ENCODE data around the gene ABCA10. TPM values are rescaled to one million over a fixed set of nuclear protein-coding genes. Genes with fewer than 3 reads are reported as not detected.
"Not testable (repeated sequence)": the region's sequence is repeated elsewhere in the genome, so short reads cannot be mapped to it uniquely, and the experiment has no call there.

ABCA10 gene, protein sequence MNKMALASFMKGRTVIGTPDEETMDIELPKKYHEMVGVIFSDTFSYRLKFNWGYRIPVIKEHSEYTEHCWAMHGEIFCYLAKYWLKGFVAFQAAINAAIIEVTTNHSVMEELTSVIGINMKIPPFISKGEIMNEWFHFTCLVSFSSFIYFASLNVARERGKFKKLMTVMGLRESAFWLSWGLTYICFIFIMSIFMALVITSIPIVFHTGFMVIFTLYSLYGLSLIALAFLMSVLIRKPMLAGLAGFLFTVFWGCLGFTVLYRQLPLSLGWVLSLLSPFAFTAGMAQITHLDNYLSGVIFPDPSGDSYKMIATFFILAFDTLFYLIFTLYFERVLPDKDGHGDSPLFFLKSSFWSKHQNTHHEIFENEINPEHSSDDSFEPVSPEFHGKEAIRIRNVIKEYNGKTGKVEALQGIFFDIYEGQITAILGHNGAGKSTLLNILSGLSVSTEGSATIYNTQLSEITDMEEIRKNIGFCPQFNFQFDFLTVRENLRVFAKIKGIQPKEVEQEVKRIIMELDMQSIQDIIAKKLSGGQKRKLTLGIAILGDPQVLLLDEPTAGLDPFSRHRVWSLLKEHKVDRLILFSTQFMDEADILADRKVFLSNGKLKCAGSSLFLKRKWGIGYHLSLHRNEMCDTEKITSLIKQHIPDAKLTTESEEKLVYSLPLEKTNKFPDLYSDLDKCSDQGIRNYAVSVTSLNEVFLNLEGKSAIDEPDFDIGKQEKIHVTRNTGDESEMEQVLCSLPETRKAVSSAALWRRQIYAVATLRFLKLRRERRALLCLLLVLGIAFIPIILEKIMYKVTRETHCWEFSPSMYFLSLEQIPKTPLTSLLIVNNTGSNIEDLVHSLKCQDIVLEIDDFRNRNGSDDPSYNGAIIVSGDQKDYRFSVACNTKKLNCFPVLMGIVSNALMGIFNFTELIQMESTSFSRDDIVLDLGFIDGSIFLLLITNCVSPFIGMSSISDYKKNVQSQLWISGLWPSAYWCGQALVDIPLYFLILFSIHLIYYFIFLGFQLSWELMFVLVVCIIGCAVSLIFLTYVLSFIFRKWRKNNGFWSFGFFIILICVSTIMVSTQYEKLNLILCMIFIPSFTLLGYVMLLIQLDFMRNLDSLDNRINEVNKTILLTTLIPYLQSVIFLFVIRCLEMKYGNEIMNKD (N-terminal part only)
- 9.5 TPM for polyA plus RNA-seq (ENCODE audit: insufficient read length)

DNA sequence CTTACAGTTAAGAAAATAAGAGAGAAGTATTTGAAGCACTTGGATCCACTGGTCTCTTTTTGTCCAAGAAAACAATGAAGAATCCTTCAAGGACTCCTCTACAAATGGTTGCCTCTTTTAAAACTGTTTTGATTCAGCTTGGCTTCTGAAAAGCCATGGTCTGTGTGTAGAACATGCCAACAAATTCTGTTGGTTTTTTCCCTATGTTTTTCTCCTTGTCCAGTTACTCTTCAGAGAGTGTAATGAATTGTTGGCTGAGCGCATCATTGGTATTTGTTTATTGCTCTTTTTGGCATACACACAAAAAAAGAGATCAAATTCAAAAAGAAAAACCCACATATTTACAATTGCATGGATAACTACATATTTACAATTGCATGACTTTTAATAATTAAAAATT is at the start of gene ABCA10:
Gene ABCA10 (minus strand): TSS at position 249 of the 400 bp plus-strand sequence. CDS start 3,466 bp downstream, outside the sequence.
- DNase-seq (ENCODE audit: low read depth): no peak

DNA sequence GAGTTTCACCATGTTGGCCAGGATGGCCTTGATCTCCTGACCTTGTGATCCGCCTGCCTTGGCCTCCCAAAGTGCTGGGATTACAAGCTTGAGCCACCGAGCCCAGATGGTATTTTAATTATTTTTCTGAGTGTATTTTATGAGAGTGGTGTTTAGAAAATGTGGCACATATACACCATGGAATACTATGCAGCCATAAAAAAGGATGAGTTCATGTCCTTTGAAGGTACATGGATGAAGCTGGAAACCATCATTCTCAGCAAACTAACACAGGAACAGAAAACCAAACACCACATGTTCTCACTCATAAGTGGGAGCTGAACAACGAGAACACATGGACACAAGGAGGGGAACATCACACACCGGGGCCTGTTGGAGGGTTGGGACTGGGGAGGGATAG is 47.7 kb upstream of the ABCA10 start:
- not testable (repeated sequence) for DNase-seq (ENCODE audit: low read depth)

DNA sequence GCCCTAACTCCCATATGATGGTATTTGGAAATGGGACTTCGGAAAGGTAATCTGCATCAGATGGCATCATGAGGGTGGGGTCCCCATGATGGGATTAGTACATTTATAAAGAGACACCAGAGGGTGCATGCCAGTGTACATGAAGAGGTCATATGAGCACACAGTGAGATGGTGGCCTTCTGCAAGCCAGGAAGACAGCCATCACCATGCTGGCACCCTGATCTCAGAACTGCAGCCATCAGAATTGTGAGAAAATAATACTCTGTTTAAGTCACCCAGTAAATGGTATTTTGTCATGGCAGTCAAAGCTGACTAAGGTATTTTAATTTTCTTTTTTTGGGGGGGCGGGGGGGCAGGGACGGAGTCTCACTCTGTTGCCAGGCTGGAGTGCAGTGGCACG is 47.1 kb upstream of the ABCA10 start:
- DNase-seq (ENCODE audit: low read depth): no peak

DNA sequence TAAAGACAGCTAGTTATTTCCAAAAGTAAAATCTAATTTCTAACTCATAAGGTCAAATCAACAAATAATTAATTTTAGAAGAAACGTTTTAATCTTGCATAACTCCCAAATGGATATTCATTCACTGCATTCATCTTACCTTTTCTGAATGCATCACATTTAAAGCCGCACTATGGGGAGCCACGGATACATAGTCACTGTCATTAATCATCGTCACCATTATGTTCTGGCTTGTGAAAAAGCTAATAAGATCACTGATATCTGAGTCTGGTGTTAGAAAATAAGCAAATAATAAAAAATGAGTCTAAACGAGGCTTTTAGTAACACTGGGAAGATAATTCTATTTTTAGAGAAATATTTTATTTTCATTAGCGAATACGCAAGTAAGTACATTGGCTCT is 42.4 kb upstream of the ABCA10 start:
- DNase-seq (ENCODE audit: low read depth): no peak

DNA sequence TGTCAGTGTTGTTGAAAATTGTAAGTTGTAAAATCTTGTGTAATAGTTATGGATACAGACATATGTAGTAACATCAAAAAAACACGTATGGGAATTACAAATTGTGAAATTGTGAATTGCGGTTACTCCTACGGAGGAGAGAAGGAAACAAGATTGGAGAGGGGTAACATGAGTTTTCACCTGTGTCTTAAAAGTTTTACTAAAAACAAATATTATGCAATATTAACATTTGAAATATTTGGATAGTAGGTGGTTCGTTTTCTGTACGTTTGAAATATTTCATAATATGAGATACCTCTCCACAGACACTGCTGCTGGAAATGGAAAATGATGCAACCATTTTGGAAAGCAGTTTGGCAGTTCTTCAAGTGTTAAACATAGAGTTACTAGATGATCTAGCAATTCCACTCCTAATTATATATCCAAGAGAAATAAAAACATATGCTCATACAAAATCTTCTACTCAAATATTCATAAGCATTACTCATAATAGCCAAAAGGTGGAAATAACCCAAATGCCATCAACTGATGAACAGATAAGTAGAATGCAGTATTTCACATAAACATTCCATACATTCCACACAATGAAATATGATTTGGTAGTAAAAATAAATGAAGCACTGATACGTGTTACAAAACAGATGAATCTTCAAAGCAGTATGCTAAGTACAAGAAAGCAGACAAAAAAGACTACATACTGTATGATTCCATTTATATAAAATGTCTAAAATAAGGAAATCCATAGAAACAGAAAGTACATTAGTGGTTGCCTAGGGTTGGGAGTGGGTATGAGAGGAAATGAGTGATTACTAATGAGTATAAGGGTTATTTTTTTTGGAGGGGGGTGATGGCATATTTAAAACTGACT is 40.7 kb upstream of the ABCA10 start:
- DNase-seq (ENCODE audit: low read depth): no peak

DNA sequence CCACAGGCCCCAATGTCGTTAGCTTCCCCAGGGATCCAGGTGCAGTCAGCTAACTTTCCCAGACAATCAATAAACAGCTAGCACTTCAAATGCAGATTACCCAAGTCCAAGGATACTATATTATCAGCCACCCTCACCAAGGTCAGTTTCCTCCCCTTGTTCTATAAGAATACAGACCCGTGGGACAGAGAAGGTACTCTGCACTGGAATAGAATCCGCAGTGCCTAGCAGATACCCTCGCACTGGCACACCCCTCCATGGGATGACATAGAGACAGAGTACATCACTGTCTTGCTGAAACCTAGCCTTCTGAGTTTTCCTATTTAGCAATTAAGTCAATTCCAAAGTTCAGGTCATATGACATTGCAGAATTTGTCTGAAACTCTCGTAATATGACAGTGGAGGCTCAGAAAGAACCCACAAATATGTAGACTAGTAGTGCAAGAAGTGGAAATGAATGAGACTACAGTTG is 40.0 kb upstream of the ABCA10 start:
- DNase-seq (ENCODE audit: low read depth): no peak

DNA sequence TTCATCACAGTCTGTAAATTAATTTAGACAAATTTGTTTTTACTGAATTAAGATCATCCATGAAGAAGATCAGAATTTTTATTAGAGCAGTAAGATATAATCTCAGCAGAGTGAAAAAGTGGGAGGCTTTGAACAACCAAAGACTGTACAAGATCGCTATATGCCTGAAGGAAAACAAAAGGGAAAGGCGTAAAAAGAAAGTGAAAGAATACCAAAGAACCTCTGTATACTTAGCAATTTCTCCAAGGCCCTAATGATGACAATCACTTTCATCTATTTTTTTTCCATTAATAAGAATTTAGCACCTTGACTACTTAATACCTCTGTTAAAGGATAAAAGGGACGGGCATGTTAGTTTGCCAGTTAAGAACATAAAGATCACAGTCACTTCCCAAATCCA is 38.6 kb upstream of the ABCA10 start:
- DNase-seq (ENCODE audit: low read depth): no peak

DNA sequence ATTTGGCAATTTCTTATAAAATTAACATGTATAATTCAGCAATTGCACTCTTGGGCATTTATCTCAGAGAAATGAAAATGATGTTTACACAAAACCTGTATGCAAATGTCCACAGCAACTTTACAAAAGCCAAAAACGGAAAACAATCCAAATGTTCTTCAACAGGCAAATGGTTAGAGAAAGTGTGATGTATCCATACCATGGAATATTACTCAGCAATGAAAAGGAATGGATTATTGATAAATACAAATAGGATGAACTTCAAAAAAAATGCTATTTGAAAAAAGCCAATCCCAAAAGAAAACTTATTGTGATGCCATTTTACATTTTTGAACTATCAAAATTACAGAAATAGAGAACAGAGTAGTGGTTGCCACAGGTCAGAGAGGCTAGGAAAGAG is 37.2 kb upstream of the ABCA10 start:
- DNase-seq (ENCODE audit: low read depth): no peak

DNA sequence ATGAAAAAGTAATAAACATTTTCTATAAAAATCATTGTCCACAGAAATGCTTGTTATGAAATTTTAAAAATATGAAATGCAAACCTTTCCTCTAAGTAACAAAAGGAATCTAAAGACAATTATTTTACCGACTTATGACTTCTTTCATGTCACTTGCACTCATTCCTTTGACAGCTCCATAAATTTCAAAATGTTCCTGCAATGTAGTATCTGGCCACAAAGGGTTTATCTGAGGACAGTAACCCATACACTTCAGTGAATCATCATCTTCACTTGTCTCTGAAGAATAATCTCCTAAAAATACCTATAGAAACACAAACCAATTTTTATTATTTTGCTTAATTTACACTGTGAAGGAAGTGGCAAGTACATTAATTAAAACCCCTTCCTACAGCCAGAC is 25.6 kb upstream of the ABCA10 start:
- no peak for DNase-seq (ENCODE audit: low read depth)

DNA sequence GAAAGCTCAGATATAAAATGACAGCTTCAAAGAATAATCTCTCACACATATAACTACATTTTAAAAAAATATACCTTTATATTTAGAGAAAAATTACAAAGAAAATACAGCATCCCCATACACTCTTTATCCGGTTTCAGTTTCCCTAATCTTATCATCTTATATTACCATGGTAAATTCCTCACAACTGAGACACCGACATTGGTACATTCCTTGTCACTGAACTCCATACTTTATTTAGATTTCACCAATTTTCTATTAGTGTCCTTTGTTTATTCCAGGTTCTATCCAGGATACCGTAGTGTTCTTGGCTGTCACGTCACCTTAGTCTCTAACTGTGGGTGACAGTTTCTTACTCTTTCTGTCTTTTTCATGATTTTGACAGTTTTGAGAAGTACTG is 22.0 kb upstream of the ABCA10 start:
- no peak for DNase-seq (ENCODE audit: low read depth)

DNA sequence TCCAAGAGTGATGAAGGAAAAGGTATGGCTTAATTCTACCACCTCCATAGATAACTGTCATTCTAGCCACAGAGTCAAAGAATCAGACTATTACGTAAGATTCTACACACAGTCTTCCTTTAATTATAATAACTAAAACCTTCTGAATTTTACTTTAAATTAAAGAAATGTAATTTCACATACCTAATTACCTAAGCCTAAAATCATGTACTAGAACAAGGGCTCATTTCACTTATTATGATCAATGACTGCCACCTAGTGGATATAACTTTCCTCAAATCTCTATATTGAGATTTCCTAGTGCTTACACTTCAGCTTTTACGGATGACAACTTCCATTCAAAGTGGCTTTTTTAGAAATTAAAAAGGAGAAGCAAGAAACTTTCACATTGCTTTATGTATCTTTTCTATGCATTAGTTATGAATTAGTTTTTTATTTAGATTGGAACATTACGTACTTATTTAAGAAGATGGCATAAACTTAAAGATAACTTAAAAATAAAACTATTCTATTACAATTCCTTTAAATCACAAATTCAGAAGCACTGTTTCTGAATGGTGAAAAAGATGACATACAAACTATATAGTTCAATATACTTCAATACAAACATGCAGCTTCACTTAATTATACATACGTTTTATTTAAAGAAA is 18.2 kb upstream of the ABCA10 start:
- DNase-seq (ENCODE audit: low read depth): no peak

DNA sequence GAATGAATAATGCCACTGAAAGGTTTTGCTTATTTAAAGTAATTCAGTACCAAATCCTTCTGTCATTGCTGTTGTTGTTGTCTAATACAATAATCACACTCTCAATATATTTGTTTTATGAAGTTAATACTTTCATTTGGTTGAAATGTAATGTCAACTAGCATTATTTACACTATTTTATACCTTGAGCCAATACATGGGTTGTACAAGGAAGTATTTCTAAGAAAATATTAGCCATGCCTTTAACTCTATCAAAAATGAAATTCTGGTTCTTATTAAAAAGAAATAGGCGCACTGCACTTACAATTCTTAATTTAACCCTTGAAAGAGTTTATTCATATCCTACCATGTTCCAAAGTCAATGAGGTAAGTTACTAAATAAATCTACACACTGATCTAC is 17.6 kb upstream of the ABCA10 start:
- no peak for DNase-seq (ENCODE audit: low read depth)

DNA sequence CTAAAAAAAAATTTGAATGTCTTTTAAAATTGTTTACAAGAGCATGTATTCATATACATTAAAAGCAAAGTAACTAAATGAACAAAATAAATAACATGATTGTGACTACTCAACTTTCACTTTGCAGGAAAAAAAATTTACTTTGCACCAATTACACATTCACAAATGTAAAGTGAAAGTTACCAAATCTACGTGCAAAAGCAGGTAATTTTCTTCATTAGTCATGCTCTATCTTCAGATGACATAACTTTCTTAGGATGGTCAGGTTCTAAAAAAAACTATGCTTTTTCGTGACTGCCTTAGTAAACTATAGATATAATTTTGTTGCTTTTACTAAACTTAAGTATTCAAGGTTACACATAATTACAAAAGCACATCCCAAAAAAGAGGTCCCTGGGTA is 17.0 kb upstream of the ABCA10 start:
- DNase-seq (ENCODE audit: low read depth): no peak

DNA sequence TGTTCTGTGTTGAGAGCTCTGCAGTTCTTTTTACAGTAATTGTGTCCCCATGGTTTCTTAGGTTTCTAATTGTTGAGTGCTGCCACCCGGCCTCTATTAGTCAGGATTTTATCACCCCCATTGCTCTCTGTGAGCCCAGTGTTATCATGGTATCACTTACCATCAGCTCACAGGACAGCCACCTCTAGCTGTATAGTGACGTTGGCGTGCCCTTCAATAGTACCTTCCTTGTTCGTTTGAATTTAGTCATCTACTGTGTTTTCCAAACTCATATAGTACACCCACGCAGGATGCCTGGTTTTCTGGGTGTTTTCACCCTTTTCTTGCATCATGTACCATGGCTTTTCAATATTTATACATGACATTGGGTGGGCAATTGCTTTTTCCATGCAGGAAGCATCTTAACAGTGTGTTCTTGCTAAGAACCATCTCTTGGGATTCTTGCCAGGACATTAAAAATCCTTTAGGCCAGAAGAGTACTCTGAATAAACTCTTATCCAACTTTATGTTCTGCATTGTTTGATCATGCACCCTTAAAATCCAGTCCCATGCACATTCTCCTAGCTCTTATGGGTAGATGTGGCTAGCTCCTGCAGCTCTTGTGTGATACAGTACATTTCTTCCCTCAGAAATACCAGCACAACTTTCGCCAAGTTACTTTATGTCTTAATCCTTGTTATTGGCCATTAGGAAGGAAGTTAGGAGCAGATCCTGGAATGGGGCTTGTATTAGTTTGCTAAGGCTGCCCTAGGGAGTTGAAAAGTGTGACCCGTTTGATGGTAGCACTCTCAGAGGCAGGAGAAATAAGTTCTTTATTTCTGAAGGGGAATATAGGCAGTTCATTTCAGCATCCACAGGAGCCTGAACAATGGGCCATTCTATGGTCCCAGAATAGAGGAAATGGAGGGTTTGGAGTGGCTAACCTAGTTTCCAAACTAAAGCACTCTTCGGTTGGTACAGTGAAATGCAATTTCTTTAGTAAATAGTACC is 11.3 kb upstream of the ABCA10 start:
- no peak for DNase-seq (ENCODE audit: low read depth)

DNA sequence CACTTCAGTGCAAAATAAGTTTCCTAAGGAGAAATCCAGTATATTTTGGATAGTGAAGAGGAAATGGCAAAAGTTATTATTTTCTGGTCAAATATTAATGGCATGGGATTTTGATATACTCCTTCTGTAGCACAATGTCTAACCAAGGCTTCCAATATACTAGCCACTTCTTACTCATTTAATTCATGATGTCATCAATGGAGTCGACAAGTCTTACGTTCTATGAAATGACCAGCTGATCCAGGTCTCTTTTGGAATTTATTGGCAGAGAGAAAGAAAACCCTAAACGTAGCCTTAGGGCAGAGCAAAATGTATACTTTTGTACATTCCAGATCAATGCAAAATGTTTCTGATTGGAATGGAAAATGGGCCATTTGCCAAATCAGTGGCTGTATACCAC is 8.3 kb upstream of the ABCA10 start:
- no peak for DNase-seq (ENCODE audit: low read depth)

DNA sequence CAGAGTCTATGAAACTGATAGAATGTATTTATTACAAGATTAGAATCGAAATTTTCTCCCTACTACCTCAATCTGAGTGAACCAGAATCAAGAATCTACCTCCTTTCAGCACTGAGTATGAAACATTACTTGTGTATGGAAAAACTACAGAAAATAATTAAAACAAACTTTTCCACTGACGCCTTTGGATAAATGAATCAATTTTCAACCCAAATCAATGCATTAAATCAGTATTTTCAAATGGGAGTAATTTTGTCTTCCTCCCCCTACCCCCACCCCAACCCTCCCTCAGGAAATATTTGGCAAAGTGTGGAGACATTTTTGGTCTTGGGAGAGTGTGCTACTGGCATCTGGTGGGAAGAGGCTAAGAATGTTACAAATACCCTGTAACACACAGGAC is 7.8 kb upstream of the ABCA10 start:
- DNase-seq (ENCODE audit: low read depth): no peak

DNA sequence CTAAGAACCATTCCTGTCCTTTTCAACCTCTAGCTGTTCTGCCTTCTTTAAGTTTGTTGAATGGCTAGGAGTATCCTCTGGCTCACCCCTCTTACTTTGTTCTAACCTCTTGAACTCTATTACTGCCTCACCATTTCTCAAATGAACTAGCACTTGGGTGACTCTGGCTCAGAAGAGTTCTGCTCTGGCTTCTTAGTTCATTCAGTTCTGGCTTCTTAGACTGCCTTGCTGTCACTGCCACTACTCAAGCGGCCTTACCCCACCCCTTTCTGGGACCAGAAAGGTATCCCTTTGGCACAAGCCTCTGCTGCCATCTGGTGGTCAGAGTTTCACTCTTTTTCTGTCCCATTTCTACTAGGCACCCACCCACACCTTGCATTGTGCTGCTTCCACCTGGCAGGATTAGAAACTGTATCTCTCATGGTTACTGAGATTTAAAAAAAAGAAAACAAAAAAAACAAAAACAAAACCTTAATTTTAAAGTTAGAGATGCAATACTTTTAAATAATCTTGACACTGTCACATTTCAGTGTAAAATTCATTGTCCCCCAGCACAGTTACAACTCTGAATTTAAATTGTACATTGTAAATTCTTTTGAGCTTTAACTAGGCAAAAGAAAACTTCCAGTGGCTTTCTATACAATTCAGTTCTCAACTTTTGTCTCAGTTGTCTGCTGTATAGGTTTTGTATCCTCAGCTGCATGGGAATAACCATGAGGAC is 6.9 kb upstream of the ABCA10 start:
- DNase-seq (ENCODE audit: low read depth): peak; percentile 63

DNA sequence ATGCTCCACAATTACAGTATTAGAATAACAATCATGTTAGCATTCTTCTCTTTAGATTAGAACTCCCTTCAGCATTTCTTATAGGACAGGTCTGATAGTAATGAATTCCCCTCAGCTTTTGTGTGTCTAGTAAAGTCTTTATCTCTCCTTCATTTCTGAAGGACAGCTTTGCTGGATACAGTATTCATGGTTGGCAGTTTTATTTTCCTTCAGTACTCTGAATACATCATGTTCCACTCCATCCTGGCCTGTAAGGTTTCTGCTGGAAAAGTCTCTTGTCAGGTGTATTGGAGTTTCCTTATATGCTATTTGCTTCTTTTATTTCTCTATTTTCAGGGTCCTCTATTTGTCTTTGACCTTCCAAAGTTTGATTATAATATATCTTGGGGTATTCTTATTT is 4.0 kb upstream of the ABCA10 start:
- DNase-seq (ENCODE audit: low read depth): no peak

DNA sequence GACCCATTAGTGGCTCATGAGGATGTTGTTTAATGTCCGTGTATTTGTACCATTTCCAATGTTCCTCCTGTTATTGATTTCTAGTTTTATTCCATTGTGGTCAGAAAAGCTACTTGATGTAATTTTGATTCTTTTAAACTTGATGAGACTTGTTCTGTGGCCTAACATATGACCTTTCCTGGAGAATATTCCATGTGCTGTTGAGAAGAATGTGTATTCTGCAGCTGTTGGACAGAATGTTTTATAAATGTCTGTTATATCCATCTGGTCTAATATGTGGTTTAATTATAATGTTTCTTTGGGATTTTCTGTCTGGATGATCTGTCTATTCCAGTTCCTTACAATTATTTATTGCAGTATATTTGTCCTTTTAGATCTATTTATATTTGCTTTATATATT is 2.9 kb upstream of the ABCA10 start:
- DNase-seq (ENCODE audit: low read depth): no peak

Data from forelimb muscle (tissue), 1 donor.